Subcutaneous abdominal adipose tissue (tissue), 5 donors: ENCODE data around the gene GM2A.
"Not testable (repeated sequence)": the region's sequence is repeated elsewhere in the genome, so short reads cannot be mapped to it uniquely, and the experiment has no call there.

Source experiments
- H3K27ac ChIP-seq: one replicate; pipeline ENCODE4 v1.7.0; 2013; ENCODE audit warnings: low read depth, mild to moderate bottlenecking, inconsistent platforms, low read length, moderate library complexity
- H3K27me3 ChIP-seq, 5 donors: one replicate each; pipeline ENCODE4 v1.7.0; 2013; ENCODE audit warnings: low read length in 5 of 5, inconsistent platforms in 1 of 5; ENCODE audit not compliant: control insufficient read depth in 5 of 5, insufficient read depth in 4 of 5
- H3K36me3 ChIP-seq, 5 donors: one replicate each; pipeline ENCODE4 v1.7.0; 2013; ENCODE audit warnings: low read length in 5 of 5; ENCODE audit not compliant: control insufficient read depth in 5 of 5, insufficient read depth in 5 of 5
- H3K4me1 ChIP-seq, 5 donors: one replicate each; pipeline ENCODE4 v1.7.0; 2013; ENCODE audit warnings: low read length in 5 of 5, mild to moderate bottlenecking in 3 of 5, moderate library complexity in 1 of 5; ENCODE audit not compliant: control insufficient read depth in 5 of 5, insufficient read depth in 5 of 5
- H3K4me3 ChIP-seq, 5 donors: one replicate each; pipeline ENCODE4 v1.7.0; 2013; ENCODE audit warnings: low read length in 5 of 5, low read depth in 1 of 5
- H3K9ac ChIP-seq, 5 donors: one replicate each; pipeline ENCODE4 v1.7.0; 2013; ENCODE audit warnings: low read length in 5 of 5, mild to moderate bottlenecking in 4 of 5, moderate library complexity in 3 of 5
- H3K9me3 ChIP-seq, 5 donors: one replicate each; pipeline ENCODE4 v1.7.0; 2013; ENCODE audit warnings: low read length in 5 of 5; ENCODE audit not compliant: control insufficient read depth in 5 of 5
- donor health status: healthy.
- donor health status: healthy.
- donor health status: healthy.
- donor health status: healthy.
- donor health status: healthy.

The GM2A gene

GRCh38 chr5:151296974-151297373, 44.0 kb downstream of the GM2A start:
- no peaks in the 10 kb centered on the region for H3K9me3 ChIP-seq
- H3K9ac ChIP-seq: no peak overlapping the region

GRCh38 chr5:151298063-151298855, 45.3 kb downstream of the GM2A start:
- Histone ChIP-seq H3K36me3 (no peaks in the 10 kb centered on the region), H3K9me3 (no peaks in the 10 kb centered on the region), H3K27me3 (peaks cover 0 to 3% (median 0%) of the 10 kb centered on the region in 5 donors), H3K4me3 (no peak overlapping the region), H3K27ac (no peak overlapping the region), H3K9ac (no peak overlapping the region), H3K4me1 (peaks cover 2 to 14% (median 11%) of the 10 kb centered on the region in 5 donors)

More at GRCh38 chr5:151296974-151297373, 44.0 kb downstream of the GM2A start:
- no peak overlapping the region for H3K4me3 ChIP-seq
- peaks cover 2 to 14% (median 11%) of the 10 kb centered on the region in 5 donors for H3K4me1 ChIP-seq
- no peaks in the 10 kb centered on the region for H3K36me3 ChIP-seq
- H3K27me3 ChIP-seq: peaks cover 0 to 3% (median 0%) of the 10 kb centered on the region in 5 donors
- no peak overlapping the region for H3K27ac ChIP-seq

GRCh38 chr5:151303666-151304065, 50.7 kb downstream of the GM2A start, which contains the start of gene SLC36A3:
TSS of gene SLC36A3 (minus strand) at chr5:151303766. CDS start at chr5:151303354, 412 bp downstream.
- Histone ChIP-seq H3K4me3 (no peak within 1 kb of the TSS), H3K27me3 (peaks cover 0 to 3% (median 0%) of the 10 kb centered on the region in 5 donors), H3K27ac (no peak within 1 kb of the TSS), H3K9ac (no peak within 1 kb of the TSS), H3K9me3 (no peaks in the 10 kb centered on the region), H3K4me1 (no peaks in the 10 kb centered on the region), H3K36me3 (no peaks in the 10 kb centered on the region)

- not testable (repeated sequence) for H3K27ac ChIP-seq, H3K9ac ChIP-seq, H3K9me3 ChIP-seq, H3K27me3 ChIP-seq, H3K4me3 ChIP-seq, H3K36me3 ChIP-seq, H3K4me1 ChIP-seq
Observed at GRCh38 chr5:151309266-151309665, 56.3 kb downstream of the GM2A start.

GRCh38 chr5:151309821-151310220, 56.8 kb downstream of the GM2A start:
- H3K4me1 ChIP-seq, H3K27ac ChIP-seq, H3K27me3 ChIP-seq, H3K4me3 ChIP-seq, H3K36me3 ChIP-seq, H3K9ac ChIP-seq, H3K9me3 ChIP-seq: not testable (repeated sequence)

- Histone ChIP-seq H3K9ac (no peak overlapping the region), H3K9me3 (peaks cover 0 to 6% (median 0%) of the 10 kb centered on the region in 5 donors)
Observed at GRCh38 chr5:151310932-151311331, 57.9 kb downstream of the GM2A start.

GRCh38 chr5:151312756-151313324, 59.9 kb downstream of the GM2A start:
- Histone ChIP-seq H3K27me3 (no peaks in the 10 kb centered on the region), H3K4me3 (no peak overlapping the region), H3K4me1 (peaks cover 0 to 4% (median 0%) of the 10 kb centered on the region in 5 donors), H3K27ac (no peak overlapping the region), H3K36me3 (no peaks in the 10 kb centered on the region), H3K9me3 (peaks cover 0 to 6% (median 0%) of the 10 kb centered on the region in 5 donors), H3K9ac (no peak overlapping the region)

More at GRCh38 chr5:151310932-151311331, 57.9 kb downstream of the GM2A start:
- Histone ChIP-seq H3K36me3 (no peaks in the 10 kb centered on the region), H3K4me1 (peaks cover 0 to 2% (median 0%) of the 10 kb centered on the region in 5 donors), H3K27ac (no peak overlapping the region), H3K4me3 (no peak overlapping the region), H3K27me3 (no peaks in the 10 kb centered on the region)

GRCh38 chr5:151313357-151313756, 60.4 kb downstream of the GM2A start:
- H3K4me1 ChIP-seq: peaks cover 0 to 4% (median 0%) of the 10 kb centered on the region in 5 donors
- no peak overlapping the region for H3K4me3 ChIP-seq
- no peak overlapping the region for H3K9ac ChIP-seq
- H3K27ac ChIP-seq: no peak overlapping the region
- no peaks in the 10 kb centered on the region for H3K27me3 ChIP-seq
- no peaks in the 10 kb centered on the region for H3K36me3 ChIP-seq
- peaks cover 0 to 6% (median 0%) of the 10 kb centered on the region in 5 donors for H3K9me3 ChIP-seq

- peaks cover 0 to 6% (median 0%) of the 10 kb centered on the region in 5 donors for H3K9me3 ChIP-seq
- H3K27ac ChIP-seq: no peak overlapping the region
- no peaks in the 10 kb centered on the region for H3K27me3 ChIP-seq
- no peak overlapping the region for H3K9ac ChIP-seq
- H3K4me1 ChIP-seq: peaks cover 5 to 16% (median 11%) of the 10 kb centered on the region in 5 donors
- no peaks in the 10 kb centered on the region for H3K36me3 ChIP-seq
- no peak overlapping the region for H3K4me3 ChIP-seq
Observed at GRCh38 chr5:151315998-151316597, 63.1 kb downstream of the GM2A start.

GRCh38 chr5:151317871-151318270, 64.9 kb downstream of the GM2A start:
- Histone ChIP-seq H3K27ac (no peak overlapping the region), H3K4me1 (peaks cover 5 to 16% (median 11%) of the 10 kb centered on the region in 5 donors), H3K4me3 (no peak overlapping the region), H3K9ac (no peak overlapping the region), H3K9me3 (no peaks in the 10 kb centered on the region), H3K27me3 (no peaks in the 10 kb centered on the region), H3K36me3 (no peaks in the 10 kb centered on the region)
